ENCODE results near the gene CHIT1.
"Not testable (repeated sequence)": the region's sequence is repeated elsewhere in the genome, so short reads cannot be mapped to it uniquely, and the experiment has no call there.

Gene CHIT1

DNA sequence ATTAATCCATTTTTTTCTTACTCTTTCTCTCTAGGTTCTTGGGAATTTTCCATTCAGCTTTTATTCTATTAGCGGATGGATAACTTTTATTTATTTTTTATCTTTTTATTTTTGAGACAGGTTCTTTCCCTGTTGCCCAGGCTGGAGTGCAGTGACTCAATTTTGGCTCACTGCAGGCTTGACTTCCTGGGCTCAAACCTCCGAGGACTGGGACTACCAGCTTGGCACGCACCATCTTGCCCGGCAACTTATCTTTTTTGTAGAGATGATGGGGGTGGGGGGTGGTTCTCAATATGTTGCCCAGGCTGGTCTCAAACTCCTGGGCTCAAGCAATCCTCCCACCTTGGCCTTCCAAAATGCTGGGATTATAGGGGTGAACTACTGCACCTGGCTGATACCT is 36.1 kb upstream of the CHIT1 start:
- DNase-seq (ENCODE audit: low read depth), result no peak

DNA sequence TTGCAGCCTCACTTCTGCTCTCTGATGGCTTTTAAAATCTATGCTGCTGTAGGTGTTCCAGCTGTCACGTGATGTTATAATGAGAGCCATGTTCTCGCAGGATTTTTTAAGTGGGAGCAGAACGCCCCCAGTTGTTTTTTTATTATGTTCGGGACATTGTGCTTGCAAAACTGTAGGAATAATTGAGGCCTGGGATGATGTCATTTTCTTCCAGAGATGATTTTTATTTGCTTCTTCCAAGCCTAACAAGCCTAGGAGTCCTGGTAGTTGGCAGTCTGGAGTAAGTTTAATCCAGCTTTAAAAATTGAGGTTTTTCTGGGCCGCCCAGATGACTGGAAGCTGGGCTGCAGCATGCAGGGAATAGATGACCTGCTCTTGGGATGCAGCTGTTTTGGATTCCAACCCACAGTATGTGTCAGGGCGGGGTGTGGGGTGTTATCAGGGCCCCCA is 34.6 kb upstream of the CHIT1 start:
- DNase-seq (ENCODE audit: low read depth), result no peak

DNA sequence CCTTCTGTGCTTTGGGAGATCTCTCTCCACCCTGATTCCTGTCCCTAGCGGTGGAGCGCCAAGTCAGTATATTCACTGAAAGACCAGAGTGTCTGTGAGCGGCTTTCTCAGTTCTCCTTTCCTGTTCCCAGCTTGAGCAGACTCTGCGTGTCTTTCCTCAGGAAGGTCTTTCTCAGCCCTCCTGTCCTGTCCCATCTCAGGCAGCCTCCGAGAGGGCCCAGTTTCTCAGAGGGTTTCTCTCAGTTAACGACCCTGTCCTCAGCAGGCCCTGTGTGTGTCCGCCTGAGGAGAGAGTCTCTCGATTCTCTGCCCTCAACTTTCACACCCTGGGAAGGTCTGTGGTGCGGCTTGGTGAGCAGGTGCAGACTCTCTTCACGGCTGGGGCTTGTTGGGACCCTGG is 34.0 kb upstream of the CHIT1 start:
- DNase-seq (ENCODE audit: low read depth), result no peak

DNA sequence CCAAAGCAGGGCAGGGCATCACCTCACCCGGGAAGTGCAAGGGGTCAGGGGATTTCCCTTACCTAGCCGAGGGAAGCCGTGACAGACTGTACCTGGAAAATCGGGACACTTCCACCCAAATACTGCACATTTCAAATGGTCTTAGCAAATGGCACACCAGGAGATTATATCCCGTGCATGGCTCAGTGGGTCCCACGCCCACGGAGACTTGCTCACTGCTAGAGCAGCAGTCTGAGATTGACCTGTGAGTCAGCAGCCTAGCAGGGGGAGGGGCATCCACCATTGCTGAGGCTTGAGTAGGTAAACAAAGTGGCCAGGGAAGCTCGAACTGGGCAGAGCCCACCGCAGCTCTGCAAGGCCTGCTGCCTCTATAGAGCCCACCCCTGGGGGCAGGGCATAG is 27.2 kb upstream of the CHIT1 start:
- DNase-seq (ENCODE audit: low read depth), result not testable (repeated sequence)

- not testable (repeated sequence) for DNase-seq (ENCODE audit: low read depth)
Measured at GRCh38 chr1:203254782-203255181, 25.3 kb upstream of the CHIT1 start.

DNA sequence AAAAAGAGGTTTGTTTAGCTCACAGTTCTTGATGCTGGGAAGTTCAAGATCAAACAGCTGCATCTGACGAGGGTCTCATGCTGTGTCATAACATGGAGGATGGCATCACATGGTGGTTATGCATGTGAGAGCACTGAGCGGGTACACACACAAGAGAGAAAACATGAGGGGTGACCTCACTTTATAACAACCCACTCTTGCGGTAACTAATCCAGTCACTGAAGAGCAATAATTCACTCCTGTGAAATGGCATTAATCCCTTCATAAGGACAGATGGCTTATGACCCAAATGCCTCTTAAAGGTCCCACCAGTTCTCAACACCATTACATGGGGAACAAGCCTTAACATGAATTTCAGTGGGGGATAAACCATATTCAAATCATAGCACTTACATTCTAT is 23.2 kb upstream of the CHIT1 start:
- DNase-seq (ENCODE audit: low read depth), result no peak

DNA sequence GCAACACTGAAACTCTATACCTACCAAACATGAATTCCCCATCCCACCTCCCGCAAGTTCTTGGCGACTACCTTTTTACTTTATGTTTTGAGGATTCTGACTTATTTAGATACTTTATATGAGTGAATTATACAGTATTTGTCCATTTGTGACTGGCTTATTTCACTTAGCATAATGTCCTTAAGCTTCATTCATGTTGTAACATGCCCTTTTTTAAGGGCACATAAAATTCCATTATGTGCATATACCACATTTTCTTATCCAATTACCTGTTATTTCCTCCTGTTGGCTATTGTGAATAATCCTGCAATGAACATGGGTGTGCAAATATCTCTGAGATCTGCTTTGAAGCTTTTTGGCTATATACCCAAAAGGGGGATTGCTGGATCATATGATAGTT is 22.0 kb upstream of the CHIT1 start:
- DNase-seq (ENCODE audit: low read depth), result no peak

GRCh38 chr1:203250911-203251310 is 21.4 kb upstream of the CHIT1 start:
- no peak for DNase-seq (ENCODE audit: low read depth)

DNA sequence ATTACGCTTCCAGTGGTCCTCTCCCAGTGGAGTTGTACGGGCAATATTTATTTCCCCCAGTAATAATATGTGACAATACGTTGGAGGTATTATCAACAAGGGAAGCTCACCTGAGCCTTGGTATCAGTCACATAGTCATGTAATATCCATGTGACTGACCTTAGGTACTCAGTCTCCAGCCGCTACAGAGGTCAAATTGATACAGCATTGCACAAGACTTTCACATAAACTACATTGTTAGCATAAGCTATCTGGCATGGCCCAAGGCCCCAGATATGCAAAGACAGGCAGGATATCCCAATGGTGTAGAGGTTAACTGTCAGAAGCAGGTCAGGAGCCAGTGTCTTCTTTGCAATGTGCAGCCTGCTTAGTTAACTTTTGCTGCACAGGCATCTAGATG is 15.3 kb upstream of the CHIT1 start:
- no peak for DNase-seq (ENCODE audit: low read depth)

GRCh38 chr1:203241708-203242107 is 12.2 kb upstream of the CHIT1 start:
- not testable (repeated sequence) for DNase-seq (ENCODE audit: low read depth)

GRCh38 chr1:203239526-203240305 is 10.2 kb upstream of the CHIT1 start:
- DNase-seq (ENCODE audit: low read depth), result no peak

GRCh38 chr1:203239081-203239480 is 9.6 kb upstream of the CHIT1 start:
- DNase-seq (ENCODE audit: low read depth), result no peak

- no peak for DNase-seq (ENCODE audit: low read depth)
Measured at GRCh38 chr1:203238535-203238934, 9.1 kb upstream of the CHIT1 start.

DNA sequence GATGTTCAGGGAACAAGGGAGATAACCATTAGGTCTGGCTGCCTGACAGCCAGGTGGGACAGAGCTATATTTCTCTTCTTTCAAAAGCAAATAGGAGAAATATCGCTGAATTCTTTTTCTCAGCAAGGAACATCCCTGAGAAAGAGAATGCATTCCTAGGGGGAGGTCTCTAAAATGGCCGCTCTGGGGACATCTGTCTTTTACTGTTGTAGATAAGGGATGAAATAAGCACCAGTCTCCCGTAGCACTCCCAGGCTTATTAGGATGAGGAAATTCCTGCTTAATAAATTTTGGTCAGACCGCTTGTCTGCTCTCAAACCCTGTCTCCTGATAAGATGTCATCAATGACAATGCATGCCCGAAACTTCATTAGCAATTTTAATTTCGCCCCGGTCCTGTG is 5.4 kb upstream of the CHIT1 start:
- DNase-seq (ENCODE audit: low read depth), result not testable (repeated sequence)

GRCh38 chr1:203228670-203229069 is 803 bp downstream of the CHIT1 start:
- no peak for DNase-seq (ENCODE audit: low read depth)

GRCh38 chr1:203227371-203228083 is 1.9 kb downstream of the CHIT1 start:
- no peak for DNase-seq (ENCODE audit: low read depth)

- DNase-seq (ENCODE audit: low read depth), result no peak
Measured at GRCh38 chr1:203225071-203225470, 4.4 kb downstream of the CHIT1 start.

DNA sequence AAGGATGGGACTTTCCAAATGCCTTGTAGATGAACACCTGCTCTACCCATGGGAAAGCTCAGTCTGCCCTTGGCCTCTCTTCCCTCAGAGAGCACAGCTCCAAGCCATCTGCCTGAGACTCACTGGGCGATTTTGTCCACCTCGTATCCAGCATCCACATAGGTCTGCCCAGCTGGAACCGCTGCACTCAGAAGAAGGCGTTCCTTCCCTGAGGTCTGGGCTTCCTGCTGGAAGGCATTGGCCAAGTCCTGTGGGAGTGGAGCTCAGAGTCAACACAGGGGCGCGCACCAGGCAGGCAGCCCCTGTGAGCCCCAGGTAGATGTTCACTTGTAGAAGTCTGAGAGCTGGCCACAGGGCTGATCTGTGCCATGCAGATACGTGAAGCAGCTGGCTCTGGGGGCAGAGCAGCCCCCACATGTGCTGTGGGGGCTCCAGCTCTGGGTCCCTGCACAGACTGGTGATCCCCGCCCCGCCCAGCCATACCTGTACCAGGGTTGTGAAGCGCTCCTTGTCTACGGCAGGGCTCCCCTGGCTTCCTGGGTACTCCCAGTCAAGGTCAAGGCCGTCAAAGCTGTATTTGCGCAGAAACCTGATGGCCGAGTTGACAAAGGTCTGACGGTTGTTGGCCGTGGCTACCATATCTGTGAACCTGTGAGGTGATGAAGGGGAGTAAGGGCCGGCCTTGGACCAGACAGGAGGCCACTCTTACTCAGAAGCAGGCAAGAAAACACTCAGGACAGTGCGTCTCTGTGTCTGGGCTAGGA is 6.3 kb downstream of the CHIT1 start:
- DNase-seq (ENCODE audit: low read depth), result no peak

DNA sequence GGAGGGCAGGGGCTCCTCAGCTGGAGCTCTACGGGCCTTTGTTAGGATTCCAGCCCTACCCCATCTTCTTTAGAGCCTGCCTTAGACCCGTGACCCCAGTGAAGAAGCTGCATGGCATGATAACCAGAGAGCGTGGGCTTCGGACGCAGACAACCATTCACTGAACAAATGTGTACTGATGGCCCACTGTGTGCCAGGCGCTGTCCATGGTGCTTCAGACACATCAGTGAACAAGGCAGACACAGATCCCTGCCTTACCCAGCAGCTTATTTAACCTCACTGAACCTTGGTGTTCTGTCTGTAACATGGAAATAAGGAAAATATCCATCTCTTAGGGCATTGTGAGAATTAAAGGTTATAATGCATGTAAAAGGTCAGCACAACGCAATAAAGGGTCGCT is 9.5 kb downstream of the CHIT1 start:
- no peak for DNase-seq (ENCODE audit: low read depth)

DNA sequence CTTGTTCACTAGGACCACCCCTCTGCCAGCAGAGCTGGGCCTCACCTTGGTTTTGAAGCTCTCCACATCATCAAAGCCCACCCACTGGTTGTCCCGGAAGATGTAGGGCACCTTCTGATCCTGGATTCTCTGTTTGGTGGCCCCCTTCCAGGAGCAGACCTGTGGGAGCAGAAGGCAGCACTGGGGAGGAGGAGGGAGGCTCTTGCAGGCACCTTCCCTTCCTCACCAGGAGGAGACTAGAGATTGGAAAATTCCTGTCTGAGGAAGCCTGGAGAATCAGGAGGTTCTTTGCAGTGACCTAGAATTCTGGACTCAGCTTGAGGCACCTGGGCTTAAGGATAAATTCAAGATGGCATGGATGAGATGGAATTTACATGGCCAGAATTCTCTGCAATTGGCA is 10.3 kb downstream of the CHIT1 start:
- no peak for DNase-seq (ENCODE audit: low read depth)

DNA sequence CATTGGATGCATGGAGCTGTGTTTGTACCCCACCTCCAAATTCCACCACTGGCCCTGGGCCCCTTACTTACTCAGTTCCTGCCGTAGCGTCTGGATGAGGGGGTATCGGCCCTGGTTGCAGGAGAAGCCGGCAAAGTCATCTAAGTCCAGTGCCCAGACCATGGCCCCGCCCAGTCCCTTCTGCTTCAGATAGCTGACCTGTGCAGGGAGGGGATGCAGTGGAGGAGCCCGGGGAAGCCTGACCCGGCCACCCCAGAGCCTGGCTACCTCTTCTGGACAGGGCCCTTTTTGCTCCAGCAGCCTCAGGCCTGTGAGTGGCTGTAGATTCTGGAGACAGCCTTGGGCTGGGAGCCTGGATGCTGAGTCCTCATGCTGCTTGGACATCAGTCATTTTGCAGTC is 11.8 kb downstream of the CHIT1 start:
- DNase-seq (ENCODE audit: low read depth), result no peak

DNA sequence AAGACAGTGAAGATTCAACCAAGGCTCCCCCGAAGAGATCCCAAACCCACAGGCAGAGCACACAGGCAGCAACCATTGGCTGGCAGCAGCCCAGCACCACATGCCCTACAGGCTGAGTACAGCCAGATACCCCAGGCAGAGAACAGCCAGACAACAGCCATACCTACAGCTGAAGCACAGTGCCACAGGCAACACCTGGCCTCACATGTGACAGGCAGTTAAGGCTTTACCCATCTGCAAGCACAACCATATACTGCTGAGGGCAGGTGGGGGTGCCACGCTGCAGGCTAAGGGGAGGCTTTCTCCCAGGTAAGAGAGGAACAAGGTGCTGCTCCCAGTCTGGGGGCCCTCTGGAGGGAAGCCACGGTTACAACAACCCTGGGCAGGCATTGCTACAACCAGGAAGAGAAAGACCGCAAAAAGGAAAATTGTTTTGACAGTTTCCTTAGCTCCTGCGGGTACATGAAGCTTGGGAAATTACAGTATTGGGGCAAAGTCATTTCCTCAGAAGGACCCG is 12.3 kb downstream of the CHIT1 start:
- no peak for DNase-seq (ENCODE audit: low read depth)
